Dermis microvascular lymphatic vessel endothelial cell (primary cell): Measurements from ENCODE around the gene CHST7. TPM values are rescaled to one million over a fixed set of nuclear protein-coding genes. Genes with fewer than 3 reads are reported as not detected.
"Not testable (repeated sequence)": the region's sequence is repeated elsewhere in the genome, so short reads cannot be mapped to it uniquely, and the experiment has no call there.

ENCODE experiments used
- DNase-seq, 2 donors: peaks; one replicate each; pipeline versions ENCODE4 v3.0.0 to v3.0.0-alpha.2; 2010; ENCODE audit warnings: low read depth in 2 of 2
- total RNA-seq: library from RNA; depleted of rRNA; stranded (reverse); fragments of >200 nt; gene quantifications from 2 replicates; pipeline ENCODE4 v1.2.1, GENCODE V29; 2014

CHST7 gene, protein sequence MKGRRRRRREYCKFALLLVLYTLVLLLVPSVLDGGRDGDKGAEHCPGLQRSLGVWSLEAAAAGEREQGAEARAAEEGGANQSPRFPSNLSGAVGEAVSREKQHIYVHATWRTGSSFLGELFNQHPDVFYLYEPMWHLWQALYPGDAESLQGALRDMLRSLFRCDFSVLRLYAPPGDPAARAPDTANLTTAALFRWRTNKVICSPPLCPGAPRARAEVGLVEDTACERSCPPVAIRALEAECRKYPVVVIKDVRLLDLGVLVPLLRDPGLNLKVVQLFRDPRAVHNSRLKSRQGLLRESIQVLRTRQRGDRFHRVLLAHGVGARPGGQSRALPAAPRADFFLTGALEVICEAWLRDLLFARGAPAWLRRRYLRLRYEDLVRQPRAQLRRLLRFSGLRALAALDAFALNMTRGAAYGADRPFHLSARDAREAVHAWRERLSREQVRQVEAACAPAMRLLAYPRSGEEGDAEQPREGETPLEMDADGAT
- 31.1 and 61.7 TPM in 2 replicates for total RNA-seq

DNA sequence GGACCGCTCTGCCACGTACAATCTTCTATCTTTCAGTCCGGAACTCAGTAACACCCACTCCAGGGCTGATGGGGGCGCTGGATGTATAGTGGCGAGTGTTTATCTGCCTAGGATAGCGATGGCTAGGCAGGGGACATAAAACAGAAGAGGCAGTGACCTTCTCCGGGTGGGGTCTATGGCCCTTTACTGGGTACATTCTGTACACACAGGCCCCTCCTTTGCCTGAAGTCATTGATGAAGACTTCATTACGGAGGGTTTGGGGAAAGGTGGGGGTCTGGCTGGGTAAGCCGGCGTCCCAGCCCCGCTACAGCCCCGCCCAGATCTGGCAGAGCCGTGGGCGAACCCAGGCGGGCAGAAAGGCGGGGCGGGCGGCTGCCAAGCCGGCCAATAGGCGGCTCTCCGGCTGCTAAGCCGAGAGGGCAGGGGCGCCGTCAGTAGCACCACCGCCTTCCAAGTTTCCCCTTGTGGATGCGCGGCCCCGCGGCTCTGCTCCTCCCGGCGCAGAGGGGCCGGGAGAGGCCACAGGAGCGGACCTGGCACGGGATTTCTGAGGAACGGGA, at the start of gene CHST7:
CHST7 (plus strand) TSS at position 435 of the 561 bp plus-strand sequence. CDS start 167 bp downstream, outside the sequence.
- peak; percentile 59 to 80 for DNase-seq

- not testable (repeated sequence) for DNase-seq
Observed at GRCh38 chrX:46528640-46529039, 44.9 kb upstream of the CHST7 start.

DNA sequence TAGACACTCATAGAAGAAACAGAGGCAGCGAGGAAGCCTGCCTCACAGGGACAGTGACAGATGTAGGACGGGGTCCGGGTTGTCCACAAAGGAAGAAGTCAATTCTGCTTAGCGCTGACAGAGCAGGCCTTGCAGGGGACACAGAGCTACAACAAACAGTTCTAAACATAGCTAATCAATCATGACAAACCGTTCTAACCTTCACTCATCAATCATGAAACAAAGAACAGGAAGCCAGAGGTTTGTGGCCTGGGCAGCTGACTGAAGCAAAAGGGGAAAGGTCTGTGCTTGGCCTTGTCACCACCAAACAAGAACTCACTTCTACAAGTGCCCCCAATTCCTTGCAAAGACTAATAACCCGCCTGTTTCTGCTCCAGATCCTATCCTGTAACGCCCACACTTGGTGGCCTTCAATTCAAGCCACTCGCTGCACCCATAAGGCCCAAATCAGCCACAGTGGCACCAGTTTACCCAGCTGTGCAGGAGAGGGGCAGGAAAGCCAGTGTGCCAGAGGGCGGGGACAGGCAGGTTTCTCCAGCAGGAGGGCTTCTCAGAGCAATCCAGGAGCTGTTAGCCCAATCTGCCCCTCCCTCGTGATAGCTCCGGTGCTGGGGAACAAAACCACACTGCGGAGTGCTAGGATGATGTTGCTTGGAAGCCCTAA, 43.7 kb upstream of the CHST7 start:
- DNase-seq = not testable (repeated sequence)

- DNase-seq = not testable (repeated sequence)
Observed at GRCh38 chrX:46530404-46530908, 43.1 kb upstream of the CHST7 start.

DNA sequence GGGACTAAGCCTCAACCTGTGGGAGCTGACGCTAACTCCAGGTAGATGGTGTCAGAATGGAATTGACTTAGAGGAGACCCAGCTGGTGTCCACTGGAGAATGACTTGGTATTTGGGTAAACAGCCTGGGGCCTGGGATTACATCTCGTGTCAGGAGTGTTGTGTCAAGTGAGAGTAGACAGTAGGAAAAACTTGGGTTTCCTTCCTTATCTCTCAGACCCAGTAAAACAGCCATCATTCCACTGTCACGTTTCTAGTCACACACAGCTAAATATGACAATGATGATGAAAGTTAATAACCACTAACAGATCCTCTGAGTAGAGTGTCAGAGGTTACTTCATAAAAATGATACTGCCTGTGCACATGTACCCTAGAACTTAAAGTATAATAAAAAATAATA, 42.1 kb upstream of the CHST7 start:
- no peak for DNase-seq

DNA sequence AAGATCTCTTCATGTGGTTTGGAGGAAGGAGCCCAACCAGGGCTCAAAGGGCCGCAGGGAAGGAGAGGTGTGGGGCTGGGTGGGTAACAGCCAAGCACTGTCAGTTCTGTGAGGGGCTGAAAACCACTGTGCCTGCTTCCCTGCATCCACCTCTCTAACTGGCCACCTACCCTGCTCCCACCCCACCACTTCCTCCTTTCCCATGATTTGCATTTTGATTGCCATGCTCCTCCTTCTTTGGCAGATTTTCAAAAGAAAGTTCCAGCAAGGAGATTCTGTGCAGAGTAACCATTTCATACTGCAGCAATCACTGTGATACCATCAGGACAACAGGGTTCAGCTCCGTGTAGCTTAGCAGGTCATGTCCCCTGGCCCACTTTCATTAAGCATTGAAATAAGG, 30.1 kb upstream of the CHST7 start:
- DNase-seq = no peak

GRCh38 chrX:46544527-46544926, 29.0 kb upstream of the CHST7 start:
- DNase-seq = not testable (repeated sequence)

DNA sequence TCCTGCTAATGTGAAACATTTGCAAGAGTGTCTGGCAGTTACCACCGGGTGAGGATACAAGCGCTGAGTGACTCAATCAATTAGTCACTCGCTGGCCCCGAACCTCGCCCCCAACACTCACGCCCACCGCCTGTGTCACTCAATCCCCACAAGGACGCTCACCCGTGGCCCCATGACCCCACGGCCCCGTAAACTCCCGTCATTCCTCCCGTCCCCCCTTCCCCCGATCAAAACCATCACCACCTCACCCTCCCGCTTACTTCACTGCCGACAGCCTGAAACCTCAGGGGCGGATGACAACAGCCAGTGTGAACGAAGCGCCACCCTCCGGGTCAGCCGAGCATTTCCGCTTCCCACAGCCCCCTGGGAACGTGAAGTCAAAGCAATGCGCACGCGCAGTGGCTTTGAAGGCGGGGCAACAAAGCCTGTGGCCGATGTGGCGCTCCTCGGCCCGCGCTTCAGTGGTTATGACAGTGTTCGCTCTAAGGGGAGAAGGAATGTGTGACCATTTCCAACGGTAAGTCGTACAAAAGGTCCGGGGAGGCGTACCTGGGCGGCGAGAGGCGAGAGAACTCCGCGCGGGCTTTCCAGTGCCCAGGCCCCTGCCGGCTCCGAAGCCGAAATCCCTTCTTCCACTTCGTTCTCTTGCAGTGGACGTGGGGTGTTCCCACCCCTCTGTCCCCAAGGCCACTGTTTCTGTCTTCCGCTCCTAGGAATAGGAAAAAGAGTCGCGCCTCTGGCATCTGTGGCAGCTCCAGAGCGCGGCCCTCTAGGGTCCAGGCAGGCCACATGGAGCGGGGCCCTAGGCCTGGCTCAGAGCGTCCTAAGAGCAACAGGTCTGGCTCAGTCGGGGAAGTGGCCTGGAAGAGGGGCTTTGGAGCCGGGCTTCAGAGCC, 28.2 kb upstream of the CHST7 start, which contains the start of gene ZNF674:
ZNF674 (minus strand) TSS at position 311 of the 895 bp plus-strand sequence. CDS start 3,334 bp downstream, outside the sequence.
- DNase-seq = peak; percentile 87 to 92

DNA sequence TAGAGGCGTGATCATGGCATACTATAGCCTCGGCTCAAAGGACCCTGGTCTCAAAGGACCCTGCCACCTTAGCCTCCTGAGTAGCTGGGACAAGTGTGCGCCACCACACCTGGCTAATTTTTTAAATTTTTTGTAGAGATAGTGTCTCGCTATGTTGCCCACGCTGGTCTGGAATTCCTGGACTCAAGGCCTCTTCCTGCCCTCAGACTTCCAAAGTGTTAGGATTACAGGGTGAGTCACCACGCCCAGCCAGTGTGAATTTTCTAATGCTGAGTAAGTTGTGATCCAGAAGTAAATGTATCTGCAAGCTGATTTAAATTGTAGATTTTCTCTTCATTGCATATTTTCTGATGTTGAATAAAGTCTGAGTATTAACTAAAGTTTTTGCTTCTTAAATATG, 25.7 kb upstream of the CHST7 start:
- peak in 1 of 2 donors; percentile 75 for DNase-seq

DNA sequence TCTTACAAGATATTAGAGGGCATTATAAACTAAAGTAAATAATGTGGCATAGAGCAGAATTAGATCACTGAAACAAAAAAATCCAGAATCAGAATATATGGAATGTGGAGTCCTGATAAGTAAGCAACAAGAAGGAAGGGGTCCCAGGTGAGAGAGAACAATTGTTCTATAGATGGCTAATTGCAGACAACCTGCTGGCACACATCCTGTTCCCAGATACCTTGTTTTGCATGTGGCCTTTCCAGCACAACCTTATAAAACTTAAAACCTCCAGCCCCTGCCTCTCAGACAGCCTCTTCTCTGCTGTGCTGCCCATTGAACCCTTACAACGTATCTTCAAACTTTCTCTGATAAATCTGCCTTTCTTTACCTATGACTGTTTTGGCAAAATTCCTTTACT, 23.7 kb upstream of the CHST7 start:
- no peak for DNase-seq

DNA sequence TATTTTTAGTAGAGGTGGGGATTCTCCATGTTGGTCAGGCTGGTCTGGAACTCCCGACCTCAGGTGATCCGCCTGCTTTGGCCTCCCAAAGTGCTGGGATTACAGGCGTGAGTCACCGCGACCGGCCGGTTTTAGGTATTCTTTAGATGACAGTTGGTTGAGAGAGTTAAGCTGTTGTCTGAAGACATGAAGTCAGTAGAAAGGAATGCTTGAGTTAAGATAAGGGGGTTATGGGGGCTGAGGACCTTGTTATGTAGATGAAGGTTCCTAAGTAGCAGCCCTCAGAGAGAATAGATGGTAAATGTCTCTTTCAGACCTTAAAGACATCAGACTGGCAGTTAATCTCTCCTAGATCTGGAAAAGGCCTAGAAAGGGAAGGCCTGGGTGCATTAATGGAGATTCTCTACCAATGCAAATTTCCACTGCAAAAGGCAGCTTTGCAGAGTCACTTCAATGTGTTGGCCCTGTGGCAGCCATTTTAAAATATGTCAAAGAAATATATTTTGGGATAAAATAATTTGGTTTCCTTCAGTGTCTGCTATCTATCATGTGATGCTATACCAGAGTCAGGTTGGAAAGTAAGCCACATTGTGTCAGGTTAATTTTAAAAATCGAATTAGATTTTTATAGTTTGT, 22.0 kb upstream of the CHST7 start:
- no peak for DNase-seq

- no peak for DNase-seq
Observed at GRCh38 chrX:46553935-46554334, 19.6 kb upstream of the CHST7 start.

DNA sequence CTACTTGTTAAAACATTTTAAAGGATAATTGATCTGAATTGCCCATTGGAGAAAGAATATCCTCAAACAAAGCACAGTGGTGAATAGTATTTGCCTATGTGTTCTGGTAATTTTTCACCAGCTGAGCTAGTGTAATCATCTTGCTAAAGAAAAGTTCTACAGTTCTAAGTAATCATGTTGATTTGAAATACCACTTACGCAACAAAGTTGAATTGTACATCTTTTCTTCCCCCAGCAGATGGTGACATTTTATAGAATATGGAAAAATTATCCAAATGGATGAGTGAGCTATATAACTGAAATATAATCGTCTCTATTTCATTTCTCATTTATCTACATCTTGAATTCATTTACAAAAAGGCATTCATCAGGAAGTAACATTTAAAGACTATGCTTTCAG, 18.6 kb upstream of the CHST7 start:
- DNase-seq = peak in 1 of 2 donors; percentile 25

DNA sequence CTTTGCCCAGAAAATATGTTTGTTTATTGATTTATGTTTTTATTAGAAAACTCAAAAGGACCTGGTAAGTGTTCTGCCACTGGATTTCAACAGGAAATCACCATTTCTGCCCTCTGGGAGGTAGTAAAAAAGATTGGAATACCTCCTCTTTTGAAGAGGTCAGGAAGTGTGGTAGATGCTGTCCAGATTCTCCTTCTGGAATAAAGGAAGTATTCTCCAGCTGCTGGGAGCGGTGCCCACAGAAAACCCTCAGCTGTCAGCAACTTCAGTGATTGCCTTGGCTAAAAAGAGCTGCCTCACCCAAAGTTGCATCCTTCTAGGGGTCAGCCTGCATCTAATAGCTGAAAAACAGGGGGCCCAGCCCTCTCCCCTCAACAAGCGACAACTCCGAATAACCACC, 14.5 kb upstream of the CHST7 start:
- DNase-seq = no peak

DNA sequence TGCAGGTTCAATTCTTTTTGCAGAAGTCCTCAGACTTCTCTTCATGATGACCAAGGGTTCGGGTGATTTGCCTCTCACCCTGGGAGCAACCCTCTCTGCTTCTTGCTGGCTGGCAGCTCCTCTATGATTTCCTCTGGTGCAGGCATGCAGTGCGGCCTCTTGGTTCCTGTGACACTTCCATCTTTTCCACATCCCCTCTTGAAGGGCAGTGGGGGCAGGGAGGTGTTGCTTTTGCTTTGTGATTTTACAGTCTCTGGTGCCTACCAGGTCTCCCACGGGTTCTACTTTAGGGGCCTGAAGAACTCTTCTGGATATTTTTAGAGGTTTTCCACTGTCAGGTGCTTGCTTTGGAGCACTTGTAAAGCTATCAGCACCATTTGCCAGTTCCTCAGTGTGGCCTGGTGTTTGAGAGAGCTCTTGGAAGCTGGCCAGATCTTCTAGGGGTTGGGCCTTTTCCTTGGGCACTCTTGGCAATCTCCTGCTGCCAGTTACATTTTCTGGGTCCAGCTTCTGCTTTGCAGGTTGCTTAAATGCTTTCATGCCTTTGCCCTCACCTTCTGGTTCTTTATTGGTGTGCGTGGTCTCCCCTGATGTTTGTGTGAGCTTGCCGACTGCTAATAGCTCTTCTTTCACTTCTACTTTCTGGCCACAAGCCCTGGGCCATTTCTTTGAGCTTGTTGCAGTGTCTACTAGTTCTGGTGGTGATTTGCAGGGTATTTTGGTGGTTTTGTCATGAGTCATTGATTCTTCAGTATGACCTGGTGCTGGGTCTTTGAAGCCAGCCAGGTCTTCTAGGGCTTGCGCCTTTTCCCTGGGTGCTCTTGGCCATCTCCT, 11.5 kb upstream of the CHST7 start:
- DNase-seq = no peak

DNA sequence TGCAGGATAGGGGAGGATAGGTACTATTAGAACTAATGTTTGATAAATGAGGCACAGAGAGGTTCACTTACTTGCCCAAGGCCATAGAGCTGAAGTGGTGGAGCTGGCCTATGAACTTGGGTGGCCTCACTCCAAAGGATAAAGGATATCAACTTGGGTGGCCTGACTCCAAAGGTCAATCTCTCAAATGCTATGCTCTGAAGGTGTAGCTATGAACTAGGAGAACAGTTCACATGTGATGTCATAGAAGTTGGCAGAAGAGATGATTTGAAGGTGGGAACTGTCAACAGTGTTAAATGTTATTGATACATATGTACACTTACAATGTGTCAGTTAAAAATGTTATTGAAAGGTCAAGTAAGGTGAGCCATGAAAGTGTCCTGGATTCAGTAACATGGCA, 6.2 kb upstream of the CHST7 start:
- no peak for DNase-seq

- no peak for DNase-seq
Observed at GRCh38 chrX:46569621-46570020, 3.9 kb upstream of the CHST7 start.

GRCh38 chrX:46571423-46572339, 1.9 kb upstream of the CHST7 start:
- DNase-seq = no peak
